Stimulated activated CD8-positive, alpha-beta memory T cell treated with anti-CD3 and anti-CD28 coated beads, Interleukin-2, amount 100 ng/mL, for 1 hour (primary cell): ENCODE measurements around the gene CNPY1.

Source experiments
- DNase-seq, 2 donors: peaks; one replicate each; pipeline ENCODE4 v3.0.0-alpha.2; 2020; ENCODE audit warnings: low read depth in 2 of 2

CNPY1 gene

DNA sequence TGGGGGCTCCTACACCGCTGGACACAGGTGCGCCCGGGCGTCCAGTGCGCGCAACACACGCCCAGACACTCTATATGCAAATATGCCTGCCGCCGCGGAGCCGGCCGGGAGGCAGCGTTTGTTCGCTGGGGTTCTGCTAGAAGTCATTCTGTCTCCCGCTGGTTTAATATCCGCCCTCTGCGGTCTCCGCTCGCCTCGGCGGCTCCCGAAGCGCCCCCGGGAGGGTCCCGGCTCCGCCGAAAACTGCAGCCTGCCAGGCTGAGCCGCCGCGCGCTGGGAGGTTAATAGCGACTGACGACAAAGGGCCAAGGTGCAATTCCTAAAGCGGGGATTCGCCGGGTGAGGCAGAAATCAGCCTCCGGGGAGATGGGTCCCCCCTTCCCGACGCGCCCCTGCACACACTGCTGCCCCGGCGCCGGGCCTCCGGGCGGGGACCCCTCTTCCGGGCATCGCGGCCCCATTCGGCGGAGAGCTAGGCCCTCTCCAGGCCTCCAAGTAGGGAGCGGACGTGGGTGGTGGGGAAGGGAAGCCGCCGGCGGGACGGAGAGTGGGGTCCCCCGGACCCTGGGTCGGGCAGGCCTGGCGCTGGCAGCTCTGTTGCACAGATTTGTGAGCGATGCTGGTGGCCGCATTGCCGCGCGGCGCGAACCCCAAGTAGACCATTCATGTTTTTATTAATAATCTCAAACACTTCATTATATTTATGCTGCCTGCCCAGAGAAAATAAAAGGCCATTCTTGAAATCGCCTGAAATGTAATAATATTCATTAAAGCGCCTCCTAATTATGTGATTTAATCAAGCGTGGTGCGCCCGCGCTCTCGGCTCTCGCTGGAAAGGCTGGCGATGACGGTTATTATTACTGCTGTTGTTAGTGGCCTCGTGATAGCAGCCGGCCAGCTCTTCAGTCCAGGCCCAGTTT lies 79.3 kb downstream of the CNPY1 start:
- DNase-seq, result no peak

DNA sequence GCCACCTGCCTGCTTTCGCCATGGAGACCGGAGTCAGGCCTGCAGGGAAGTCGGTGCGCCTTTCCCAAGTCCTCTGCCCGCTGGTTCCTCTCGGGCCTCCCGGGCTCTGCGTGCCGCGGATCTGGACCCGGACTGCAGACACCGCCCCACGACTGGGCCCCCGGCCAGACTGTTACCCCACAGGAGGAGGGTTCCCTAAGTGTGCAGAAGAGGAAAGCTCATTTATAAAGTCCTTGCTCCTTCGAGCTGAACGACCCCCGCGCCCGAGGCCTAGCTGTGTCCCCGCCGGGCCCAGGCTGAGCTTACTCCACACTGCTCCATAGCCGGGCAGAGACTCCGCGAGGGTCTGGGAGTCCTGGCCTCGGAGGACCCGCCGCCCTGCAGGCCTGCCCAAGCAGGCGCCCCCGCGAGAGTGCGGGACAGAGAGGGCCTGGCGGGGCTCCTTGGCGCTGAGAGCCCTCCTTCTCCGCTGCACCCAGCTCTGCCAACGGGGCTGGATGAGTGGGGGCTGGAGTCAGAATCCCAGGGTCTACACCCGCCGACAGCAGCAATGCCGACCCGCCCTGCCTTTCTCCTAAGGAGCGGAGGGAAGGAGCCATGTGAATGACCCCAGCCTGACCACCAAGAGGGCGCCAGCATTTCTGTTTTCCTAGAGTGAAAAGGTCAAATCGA lies 80.1 kb downstream of the CNPY1 start:
- DNase-seq, result no peak

DNA sequence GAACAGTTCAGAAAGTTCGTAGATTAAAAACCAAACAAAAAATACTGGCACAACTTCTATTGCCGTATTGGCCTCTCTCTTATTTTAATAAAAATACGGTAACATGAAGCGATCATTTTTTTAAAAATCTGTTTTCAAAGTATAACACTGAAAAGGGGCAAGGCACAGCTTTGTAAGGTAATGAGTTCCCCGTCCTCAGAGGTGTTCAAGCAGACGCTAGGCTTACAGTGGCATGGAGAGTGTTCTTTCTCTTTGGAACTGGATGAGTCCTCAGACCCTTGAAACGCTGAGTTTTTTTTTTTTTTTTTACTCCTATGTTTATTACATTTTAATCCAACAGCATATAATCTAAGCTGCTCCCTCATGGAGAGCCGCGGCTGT lies 80.6 kb downstream of the CNPY1 start:
- DNase-seq, result no peak

DNA sequence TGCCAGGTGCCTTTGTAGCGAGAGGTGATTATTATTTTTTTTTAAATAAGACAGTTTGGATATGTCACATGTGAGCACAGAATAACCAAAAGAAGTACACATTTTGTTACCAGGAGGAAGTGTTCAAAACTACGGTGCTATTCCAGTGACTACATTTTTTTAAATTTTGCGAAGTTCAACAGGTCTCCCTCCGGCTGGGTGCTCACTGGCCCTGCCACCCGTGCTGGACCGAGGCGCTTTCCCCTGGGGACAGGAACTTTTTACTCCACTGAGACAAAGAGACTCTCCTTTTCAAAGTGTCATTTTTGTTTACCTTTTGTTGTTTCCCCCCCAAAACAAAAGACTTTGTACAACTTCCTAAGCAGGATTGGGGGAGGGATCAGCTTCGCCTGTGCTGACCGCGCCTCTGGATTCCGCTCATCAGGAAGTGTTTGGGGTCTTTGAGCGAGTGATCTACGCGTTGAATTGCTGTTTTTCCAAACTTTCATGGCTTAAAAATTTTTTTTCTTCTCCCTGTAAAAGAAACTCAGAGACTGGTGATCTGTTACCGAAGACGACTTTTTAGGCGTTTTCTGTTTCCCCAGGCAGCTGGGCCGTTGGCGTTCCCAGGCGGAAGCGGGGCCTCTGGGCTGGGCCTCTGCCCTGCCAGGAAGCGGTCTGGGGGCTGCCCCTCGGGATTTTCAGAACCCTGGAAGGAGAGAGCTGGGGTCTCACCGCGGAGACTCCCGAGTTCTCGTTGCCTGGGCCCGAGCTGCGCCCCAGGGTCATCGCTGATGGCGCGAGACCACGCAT lies 81.2 kb downstream of the CNPY1 start:
- no peak for DNase-seq

DNA sequence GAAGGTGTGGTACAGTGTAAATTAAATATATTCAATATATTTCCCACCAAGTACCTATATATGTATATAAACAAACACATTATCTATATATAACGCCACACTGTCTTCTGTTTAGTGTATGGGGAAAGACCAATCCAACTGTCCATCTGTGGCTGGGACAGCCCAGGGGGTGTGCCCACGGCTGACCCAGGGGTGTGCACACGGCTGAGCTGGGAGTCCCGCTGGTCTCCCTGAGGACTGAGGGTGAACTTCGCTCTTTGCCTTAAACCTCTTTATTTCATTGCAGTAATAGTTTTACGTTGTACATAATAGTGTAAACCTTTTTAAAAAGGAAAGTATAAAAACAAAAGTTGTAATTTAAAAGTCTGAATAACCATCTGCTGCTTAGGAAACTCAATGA lies 82.2 kb downstream of the CNPY1 start:
- no peak for DNase-seq

DNA sequence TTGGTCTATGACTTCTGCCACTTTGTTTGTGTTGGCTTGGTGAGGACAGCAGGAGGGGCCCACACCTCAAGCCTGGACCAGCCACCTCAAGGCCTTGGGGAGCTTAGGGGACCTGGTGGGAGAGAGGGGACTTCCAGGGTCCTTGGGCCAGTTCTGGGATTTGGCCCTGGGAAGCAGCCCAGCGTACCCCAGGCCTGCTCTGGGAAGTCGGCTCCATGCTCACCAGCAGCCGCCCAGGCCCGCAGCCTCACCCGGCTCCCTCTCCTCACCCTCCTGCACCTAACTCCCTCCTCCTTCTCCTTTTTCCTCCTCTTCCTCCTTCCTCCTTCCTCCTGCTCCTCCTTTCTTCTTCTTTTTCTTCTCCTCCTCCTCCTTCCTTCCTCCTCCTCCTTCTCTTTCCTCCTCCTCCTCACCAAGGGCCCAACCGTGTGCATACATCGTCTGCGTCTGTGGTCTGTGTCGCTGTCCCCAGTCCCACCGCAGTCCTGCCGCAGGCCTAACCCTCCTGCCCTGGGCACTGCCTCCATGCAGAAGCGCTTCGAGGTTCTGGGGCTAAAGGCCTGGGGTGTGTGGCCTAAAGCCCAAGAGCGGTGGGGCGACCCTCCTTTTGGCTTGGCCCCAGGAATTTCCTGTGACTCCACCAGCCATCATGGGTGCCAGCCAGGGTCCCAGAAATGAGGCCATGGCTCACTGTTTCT lies 83.1 kb downstream of the CNPY1 start:
- no peak for DNase-seq

DNA sequence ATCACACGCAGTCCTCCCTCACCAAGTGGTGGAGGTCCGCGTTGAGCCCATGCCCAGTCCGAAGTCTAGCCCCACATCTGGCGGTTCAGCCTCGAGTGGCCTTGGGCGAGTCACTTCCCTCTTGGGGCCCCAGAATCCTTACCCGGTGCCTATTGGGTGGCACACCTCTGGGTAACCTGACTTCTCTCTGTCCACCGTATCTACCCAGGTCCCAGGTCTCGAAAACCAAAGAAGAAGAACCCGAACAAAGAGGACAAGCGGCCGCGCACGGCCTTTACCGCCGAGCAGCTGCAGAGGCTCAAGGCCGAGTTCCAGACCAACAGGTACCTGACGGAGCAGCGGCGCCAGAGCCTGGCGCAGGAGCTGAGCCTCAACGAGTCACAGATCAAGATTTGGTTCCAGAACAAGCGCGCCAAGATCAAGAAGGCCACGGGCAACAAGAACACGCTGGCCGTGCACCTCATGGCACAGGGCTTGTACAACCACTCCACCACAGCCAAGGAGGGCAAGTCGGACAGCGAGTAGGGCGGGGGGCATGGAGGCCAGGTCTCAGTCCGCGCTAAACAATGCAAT lies 84.1 kb downstream of the CNPY1 start:
- no peak for DNase-seq

DNA sequence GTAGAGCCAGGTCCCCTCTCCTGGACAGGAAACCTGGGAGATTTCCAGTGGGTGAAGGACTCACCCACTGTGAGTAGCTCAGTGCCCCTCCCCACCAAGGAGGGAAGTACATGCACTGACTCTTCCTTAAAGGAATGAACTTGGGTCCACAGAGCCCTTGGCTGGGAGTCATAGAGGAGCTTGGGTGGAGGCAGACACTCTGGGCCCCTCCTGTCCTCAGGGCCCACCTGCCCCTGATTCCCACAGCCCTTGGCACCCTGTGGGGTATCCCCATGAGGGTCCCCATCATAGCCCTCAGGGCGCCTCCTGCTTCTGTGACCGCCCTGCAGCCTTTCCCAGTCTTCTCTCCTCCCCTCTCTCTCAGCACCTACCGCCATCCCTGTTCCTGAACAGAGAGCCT lies 84.7 kb downstream of the CNPY1 start:
- DNase-seq, result no peak

DNA sequence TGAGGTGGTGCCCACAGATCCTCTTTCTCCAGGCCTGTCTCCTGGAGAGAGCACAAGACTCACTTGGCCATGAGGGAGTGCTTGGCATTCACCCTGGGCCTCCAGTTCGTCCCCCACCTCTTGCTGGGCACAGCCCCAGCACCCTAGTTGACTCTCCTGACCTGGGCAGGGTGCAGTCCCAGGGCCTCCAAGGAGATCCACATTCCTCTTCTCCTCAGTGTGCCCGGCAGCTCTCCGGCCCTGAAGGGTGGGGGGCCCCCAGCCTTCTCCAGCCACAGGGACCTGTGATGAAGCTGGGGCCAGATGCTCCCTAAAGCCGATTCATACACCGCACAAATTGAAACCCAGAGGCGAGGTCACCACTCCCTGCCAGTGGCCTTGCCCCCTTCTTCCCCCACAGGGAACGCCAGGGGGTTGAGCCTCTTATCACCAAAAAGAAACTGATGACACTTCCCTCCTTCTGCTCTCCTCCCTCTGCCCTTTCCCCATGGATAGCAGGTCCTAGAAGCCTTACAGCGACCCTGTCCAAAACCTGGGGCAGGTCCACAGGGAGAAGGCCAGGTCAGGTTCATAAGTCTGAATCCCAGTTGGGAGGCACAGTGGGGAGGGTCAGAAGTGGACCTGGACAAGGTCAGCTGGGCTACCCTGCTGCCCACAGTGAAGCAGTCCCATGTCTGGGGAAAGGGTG lies 85.3 kb downstream of the CNPY1 start:
- no peak for DNase-seq

DNA sequence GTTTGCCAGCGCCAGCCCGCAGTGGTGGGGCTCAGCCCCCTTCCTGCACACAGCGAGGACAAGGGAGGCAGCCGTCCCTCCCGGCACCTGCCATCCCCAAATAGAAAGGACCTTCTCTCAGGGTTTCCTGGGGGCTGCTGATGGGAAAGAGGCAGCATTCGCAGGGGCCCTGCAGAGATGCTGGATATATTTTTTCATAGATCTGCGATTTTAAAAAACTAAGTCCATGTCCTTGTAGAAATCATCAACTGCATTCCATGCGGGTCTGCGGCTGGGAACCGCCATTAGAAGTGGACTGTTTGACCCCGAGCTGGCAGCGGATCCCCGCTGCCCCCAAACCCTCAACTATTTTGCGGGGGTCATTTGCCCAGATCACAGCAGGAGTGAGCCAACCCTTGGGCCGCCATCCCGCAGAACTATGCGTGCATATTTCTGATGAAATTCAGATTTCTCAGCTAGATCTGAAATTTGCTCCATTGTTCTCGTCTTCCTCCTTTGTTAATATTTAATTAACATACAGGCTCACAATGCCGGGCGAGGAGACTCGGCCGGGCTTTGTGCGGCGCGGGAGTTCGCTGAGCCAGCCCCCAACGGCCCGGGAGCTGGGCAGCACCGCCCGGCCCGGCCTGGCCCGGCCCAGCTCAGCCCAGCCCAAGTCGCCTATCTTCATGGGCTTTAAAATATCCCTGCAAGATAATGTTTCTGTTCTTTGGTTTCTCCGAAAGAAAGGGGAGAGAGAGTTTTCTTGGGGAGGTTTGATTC lies 86.5 kb downstream of the CNPY1 start:
- DNase-seq, result no peak

DNA sequence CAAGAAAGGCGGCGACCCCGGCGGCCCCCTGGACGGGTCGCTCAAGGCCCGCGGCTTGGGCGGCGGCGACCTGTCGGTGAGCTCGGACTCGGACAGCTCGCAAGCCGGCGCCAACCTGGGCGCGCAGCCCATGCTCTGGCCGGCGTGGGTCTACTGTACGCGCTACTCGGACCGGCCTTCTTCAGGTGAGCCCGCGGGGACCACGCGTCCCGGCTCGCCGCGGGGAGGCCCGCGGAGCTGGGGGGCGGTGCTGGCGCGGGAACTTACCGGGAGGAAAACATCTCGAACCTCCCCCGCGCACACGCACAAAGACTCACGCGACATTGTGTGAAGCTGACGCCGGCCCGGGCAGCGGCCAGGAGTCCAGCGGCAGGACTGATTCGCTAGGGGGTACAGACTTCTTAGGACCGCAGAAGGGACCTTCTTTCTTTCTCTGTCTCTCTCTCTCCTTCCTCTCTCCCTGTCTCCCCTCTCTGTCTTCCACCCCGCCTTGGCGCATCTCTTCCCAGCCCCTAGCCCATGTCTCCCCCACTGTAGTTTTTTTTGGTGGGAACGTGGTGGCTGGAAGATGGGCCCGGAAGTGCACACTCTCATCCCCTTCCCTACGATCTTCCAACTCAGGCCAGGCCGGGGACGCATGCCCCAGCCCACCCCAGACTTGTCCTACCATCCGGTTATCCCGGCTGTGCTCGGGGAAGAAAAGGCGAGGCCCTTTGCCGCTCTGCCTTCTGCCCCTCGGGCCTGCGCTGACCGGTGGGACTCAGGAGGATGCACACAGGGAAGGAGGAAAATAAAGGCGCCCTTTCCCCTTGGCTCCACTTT lies 87.3 kb downstream of the CNPY1 start:
- no peak for DNase-seq

DNA sequence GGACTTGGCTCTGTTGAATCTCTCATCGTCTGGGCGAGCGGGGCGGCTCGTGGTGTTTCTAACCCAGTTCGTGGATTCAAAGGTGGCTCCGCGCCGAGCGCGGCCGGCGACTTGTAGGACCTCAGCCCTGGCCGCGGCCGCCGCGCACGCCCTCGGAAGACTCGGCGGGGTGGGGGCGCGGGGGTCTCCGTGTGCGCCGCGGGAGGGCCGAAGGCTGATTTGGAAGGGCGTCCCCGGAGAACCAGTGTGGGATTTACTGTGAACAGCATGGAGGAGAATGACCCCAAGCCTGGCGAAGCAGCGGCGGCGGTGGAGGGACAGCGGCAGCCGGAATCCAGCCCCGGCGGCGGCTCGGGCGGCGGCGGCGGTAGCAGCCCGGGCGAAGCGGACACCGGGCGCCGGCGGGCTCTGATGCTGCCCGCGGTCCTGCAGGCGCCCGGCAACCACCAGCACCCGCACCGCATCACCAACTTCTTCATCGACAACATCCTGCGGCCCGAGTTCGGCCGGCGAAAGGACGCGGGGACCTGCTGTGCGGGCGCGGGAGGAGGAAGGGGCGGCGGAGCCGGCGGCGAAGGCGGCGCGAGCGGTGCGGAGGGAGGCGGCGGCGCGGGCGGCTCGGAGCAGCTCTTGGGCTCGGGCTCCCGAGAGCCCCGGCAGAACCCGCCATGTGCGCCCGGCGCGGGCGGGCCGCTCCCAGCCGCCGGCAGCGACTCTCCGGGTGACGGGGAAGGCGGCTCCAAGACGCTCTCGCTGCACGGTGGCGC lies 88.1 kb downstream of the CNPY1 start, which contains the start of gene EN2:
TSS of gene EN2 (plus strand) at position 19 of the 767 bp plus-strand sequence. CDS start at position 268, 249 bp downstream.
- DNase-seq, result no peak

DNA sequence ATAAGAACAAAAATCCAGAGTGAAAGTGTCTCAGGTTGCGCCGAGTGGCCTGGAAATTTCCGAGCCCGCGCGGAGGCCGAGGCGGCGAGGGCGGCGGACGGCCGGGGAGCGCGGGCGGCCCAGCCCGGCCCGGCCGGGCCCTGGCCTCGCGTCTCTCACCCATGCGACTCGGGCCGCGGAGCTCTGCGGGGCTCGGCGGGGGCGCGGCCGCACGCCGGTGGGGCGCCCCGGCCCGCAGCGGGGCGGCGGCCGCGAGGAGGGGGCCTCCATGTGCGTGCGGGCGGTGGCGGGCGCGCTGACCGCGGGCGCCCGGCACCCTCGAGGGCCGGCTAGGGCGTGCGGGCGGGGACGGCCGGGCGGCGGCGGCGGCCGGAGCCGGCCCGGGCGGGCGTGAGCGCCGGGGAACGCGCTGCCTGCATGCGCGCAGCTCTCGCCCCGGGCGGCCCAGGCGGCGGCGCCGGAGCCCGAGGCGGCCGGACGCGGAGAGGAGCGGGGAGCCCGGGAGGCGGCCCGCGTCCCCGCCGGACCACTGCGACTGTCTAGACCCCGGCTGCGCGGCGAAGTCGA lies 88.7 kb downstream of the CNPY1 start:
- DNase-seq, result no peak

DNA sequence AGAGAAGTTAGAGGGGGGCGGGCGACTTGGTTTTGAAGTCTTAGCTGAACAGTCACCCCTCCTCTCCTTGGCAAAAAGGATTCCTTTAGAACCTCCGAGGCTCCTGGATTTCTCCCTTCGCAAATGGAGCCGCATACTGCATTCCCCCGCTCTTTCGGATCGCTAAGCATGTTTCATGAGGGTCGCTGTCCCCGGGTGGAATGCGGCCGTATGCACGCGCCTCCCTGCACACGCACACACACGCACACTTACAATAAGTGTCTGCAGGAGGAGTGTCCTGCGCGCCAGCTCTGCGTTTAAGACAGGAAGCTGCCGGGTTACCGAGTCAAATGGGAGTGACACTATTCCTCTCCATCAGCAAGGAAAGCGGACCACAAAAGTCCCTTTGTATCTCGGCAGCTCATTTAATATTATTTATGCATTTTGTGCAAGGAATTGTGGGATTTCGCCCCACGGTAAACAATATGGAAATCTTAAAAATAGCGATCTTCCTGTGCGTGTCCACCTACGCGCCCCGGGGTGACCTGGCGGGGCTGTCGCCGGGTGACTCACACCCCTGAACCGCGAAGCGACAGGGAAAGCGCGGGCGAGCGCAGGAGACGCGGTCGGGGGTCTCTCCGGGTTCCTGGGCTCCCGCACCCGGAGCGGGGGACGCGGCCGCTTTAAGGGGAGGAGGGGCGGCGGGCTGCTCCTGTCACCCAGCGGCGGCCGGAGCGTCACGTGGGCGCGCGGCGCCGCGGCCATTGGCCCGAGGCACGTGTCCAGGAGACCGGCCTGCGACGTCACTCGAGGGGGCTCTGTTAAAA lies 89.4 kb downstream of the CNPY1 start:
- DNase-seq, result no peak

DNA sequence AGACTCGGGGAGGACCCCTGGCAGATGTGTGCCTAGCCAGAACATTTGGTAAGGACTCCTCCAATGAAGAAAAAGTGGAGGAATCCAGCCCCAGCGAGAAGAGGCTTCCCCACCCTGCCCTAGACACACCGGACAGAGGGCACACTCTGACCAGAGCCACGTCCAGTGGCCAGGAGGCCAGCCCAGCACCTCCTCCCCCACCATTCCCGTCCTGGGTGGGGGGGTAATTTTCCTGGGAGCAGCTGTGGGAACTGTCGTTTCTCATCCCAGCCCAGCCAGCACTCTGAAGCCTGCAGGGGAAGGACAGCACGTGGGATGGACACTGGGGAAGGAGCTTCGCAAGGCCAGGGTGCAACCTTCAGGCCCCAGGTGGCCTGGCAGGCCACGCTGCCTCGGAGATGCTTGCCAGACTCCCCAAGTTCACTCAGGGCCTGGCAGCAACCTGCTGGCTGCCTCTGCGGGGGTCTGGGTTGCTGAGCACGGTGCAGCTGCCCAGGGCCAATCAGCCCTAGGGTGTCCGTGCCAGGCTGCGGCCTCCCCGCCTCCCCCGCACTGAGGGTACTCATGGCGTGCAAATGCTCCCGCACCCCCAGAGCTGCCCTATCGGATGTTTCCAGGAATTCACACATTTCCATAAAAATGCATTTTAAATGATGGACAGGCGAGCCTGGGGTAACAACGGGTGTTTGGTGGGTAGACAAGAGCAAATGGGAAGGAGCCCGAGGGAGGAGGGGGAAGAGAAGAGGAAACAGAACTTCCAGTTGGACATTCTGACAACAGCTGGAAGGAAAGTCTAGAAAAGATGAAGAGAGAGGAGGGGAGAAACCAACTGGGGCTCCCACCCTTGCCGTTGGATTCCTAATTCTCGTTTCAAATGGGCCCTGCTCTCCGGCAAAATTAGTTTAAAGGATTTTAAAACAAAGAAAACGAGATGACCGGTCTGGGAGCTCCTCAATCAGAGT lies 90.3 kb downstream of the CNPY1 start:
- DNase-seq, result no peak

DNA sequence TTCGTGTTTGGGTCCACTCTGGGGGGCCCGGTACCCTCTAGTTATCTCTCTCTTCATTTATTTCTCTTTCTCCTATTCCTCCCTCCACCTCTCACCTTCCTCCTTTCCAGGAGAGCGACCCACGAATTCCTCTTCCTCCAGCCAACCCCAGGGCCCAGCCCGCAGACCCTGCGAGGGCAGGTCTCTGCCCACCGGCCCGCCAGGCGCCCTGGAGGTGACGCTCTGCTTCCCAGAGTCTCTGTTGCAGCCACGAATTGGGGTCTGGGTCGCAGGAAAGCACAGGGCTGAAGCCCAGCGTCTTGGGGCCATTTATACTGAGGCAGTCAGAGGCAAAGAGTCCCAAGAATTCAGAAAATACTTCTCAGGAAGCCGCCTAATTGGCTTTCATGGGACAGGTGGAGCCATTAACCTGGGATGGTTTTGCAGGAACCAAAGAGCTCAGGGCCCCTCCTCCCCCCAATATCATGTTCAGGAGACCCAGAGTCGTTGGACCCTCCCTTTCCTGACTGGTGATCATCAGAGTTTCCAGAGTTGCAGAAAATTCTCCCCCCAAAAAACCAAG lies 91.1 kb downstream of the CNPY1 start:
- no peak for DNase-seq
